Activated CD8-positive, alpha-beta memory T cell treated with anti-CD3 and anti-CD28 coated beads for 36 hours (primary cell): ENCODE results near the gene P2RY14. TPM values are rescaled to one million over a fixed set of nuclear protein-coding genes. Genes with fewer than 3 reads are reported as not detected.
"Not testable (repeated sequence)": the region's sequence is repeated elsewhere in the genome, so short reads cannot be mapped to it uniquely, and the experiment has no call there.

Experiments used
- CTCF ChIA-PET: fragments of 350-600 bp; sonication (Branson Sonifier 250); formaldehyde crosslinking; loops from one replicate; lab custom pipeline; 2021; ENCODE audit warnings: antibody characterized with exemption; lab: Charles Lee
- POLR2A ChIA-PET: fragments of 350-600 bp; sonication (Branson Sonifier 250); formaldehyde crosslinking; loops from one replicate; lab custom pipeline; 2021; ENCODE audit warnings: antibody characterized with exemption; lab: Charles Lee
- total RNA-seq, 2 experiments: library from RNA; stranded (reverse); gene quantifications; one replicate each; pipeline ENCODE4 v1.2.3, GENCODE V29; 2021

The P2RY14 gene
- total RNA-seq, 2 experiments from 2014 or later = 0.65 to 1.0 TPM

DNA sequence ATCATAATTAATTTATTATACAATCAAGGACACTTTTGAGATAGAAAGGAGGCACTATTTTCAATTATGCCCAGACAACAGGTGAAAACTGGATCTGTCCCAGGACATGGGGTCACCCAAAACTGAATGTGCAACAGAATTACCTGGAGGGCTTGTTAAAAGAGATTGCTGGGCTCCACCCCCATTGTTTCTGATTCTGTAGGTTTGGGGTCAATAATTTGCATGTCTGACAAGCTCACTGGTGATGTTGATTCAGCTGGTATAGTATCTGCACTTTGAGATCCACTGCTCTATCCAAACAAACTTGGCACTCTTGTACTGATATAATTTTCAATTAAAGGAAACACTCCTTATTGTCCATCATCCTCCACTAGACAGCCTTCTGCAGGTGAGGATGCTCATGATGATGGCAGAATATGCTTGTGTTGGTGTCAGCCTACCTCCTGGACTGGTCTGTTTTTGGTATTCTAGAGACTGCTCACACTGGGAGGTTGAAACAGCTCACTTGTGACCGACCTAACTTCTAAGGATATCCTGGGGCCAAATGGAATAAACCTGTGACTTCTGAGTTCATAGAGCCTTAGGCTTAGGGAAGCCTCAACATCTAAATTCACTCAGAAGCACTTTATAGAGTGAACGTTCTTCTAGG lies 2.2 kb downstream of the P2RY14 start:
- CTCF ChIA-PET = interaction anchor here (1.2 to 2.1 kb wide), 3 partner anchors 9 to 108 kb away, joined by 3 to 5 read pairs (median 4); no protein-coding TSS in a partner anchor
- POLR2A ChIA-PET = no interaction called here

DNA sequence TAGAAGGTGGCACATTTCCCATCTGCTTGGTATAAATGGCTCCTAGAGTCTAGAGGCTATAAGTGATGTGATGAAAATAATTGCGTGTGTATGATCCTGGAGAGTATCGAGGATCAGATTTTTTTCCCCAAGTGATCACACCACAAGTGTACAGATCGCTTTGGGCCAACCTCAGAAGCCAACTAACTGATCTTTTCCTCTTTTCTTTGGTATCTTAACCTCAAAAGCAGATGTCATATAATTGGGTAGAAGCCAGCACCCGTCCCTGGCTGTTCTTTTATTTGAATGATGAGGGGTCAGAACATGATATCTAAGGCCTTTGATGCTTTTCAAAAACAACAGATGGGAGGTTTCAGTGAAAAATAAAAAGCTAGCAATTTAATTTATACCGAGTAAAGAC lies 3.3 kb downstream of the P2RY14 start:
- POLR2A ChIA-PET = no interaction called here

DNA sequence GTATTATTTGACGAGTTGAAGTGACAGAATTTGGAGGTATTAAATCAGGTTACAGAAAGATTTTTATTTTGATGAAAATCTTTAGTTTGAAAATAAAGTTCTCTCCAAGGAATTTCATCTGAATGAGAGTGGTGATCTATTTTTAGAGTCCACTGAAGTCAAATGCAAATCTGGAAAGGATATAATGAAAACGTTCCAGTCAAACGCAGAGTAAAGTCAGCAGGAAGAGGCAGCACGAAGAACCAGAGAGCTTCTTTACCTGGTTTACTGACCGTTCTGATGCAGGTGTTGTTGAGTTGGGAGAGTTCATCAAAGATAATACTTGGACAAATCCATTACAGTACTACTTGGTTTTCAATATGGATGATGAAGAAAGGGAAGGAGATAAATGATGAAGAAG lies 8.7 kb downstream of the P2RY14 start:
- POLR2A ChIA-PET = no interaction called here
- CTCF ChIA-PET = no interaction called here

More for the DNA sequence above, 3.3 kb downstream of the P2RY14 start:
- CTCF ChIA-PET = interaction anchor here (2.1 kb wide), 1 partner anchor 107 kb away, joined by 5 read pairs; no protein-coding TSS in a partner anchor

DNA sequence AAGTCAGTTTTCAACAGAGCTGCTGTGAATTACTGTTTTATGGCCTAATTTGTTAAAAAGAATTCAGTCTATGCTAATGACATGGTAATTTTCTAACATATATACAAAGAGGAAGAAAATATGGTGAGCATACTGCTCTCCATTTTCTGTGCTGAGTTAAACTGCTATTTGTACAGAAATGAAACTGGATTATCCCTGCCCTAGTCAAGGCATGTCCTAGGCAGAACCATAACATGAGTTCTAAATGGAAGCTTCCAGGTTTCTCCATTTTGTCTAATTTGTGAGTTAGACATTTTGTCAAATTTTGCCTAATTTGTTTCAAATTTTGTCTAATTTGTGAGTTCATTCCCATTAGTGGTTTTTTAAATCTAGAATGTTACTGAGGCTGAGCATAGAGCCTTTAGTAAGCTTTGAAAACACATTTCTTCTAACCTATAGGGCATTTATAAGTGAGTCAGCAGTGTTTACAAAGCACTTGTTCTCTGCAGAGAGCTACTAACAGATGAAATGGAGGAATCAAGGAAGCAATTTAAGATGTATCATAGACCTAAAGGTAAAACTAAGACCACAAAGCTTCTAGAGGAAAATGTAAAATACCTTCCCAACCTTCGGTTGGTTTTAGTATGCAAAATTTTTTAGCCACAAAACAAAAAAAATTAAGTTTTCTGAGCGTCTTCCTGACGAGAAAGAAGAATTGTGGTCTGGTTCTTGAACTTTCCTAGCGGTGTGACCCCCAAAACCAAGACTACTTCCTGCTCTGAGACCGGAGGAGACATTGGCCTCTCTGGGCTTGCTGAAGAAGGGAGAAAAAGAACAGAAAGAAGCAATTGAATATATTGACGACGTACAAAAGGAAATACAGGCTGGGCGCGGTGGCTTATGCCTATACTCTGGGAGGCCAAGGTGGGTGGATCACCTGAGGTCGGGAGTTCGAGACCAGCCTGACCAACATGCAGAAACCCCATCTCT lies 9.8 kb downstream of the P2RY14 start:
- POLR2A ChIA-PET = interaction anchor here (0.6 kb wide), 1 partner anchor 1199 kb away, joined by 20 read pairs; no protein-coding TSS in a partner anchor

GRCh38 chr3:151267066-151267465 lies 11.3 kb downstream of the P2RY14 start:
- CTCF ChIA-PET = interaction anchor here (0.8 to 1.4 kb wide), 3 partner anchors 10 to 99 kb away, joined by 3 to 4 read pairs (median 3); partner anchors contain the start of gene P2RY14

More for the DNA sequence above, 9.8 kb downstream of the P2RY14 start:
- CTCF ChIA-PET = interaction anchor here (1.0 to 1.7 kb wide), 4 partner anchors 8 to 182 kb away, joined by 3 to 6 read pairs (median 4); no protein-coding TSS in a partner anchor

DNA sequence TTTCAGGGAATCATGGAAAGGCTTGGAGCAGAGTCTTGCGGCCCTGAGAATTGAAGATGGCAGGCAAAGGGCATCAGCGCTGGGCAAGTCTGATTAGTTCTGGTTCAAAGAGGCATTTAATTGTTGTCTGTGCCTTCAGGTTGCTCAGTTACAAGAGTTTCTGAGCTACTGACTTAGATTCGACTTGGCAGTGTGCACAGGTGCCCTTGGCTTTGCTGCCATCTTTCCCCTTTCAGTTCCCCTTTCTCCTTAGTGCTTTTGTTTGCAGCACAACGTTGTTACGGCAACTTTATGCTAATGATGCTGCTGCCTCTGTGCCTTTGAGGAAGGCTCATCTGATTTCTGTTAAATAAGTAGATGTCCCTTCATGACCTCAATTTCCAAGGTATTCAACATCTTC lies 12.5 kb downstream of the P2RY14 start:
- ChIA-PET CTCF (no interaction called here), POLR2A (no interaction called here)

More at GRCh38 chr3:151267066-151267465, 11.3 kb downstream of the P2RY14 start:
- POLR2A ChIA-PET = no interaction called here

GRCh38 chr3:151265166-151265565 lies 13.2 kb downstream of the P2RY14 start:
- ChIA-PET CTCF (interaction anchor here (1.0 kb wide), 1 partner anchor 38 kb away, joined by 3 read pairs; no protein-coding TSS in a partner anchor), POLR2A (no interaction called here)

DNA sequence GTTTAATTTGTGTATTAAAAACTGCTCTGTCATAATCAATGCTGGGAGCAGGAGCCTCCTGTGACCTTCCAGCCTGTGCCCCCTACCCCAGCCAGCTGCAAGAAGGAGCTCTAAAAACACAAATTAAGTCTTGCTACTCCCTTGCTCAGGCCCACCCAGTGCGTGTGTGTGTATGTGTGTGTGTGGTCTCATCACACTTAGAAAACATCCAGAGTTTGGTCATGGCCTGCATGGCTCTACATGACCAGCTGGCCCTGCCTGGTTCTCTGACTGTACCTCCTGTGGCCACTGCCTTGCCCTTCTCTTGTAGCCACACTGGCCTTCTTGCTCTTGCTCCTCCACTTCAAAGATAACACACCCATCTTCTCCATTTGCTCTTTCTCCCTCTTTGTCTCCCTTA lies 13.7 kb downstream of the P2RY14 start:
- POLR2A ChIA-PET = no interaction called here

GRCh38 chr3:151262871-151263525 lies 15.3 kb downstream of the P2RY14 start:
- ChIA-PET POLR2A (no interaction called here), CTCF (no interaction called here)

More for the DNA sequence above, 13.7 kb downstream of the P2RY14 start:
- CTCF ChIA-PET = interaction anchor here (1.0 kb wide), 1 partner anchor 37 kb away, joined by 3 read pairs; no protein-coding TSS in a partner anchor

- ChIA-PET POLR2A (no interaction called here), CTCF (no interaction called here)
Measured at GRCh38 chr3:151259664-151260063, 18.7 kb downstream of the P2RY14 start.

- ChIA-PET POLR2A (no interaction called here), CTCF (no interaction called here)
Measured at GRCh38 chr3:151256749-151257148, 21.6 kb downstream of the P2RY14 start.

DNA sequence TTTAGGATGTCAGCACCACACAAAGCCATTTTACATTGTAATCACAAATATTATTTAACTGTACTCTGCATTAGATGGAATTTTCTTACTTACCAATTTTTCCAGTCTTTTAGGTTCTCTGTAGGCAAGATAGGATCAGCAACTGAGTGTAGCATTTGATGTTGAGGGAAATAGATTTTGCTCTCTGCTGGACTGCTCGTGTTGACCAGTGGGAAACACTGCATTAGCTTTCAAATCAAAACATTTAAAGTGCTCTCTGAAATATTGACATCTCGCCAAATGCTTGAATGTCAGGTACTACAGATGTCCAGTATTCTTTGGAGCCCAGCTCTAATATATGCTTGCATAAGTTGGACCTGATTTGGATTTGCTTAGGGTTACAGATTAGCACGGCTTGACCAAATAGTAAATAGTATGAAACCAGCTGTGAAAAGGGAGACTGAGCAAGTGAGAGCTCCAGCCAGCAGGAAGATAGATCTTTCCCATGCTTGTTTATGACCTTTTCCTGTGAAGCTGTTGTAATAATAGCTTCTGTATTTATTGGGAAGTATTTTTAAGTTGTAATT lies 29.5 kb downstream of the P2RY14 start:
- CTCF ChIA-PET = interaction anchor here (0.5 to 0.8 kb wide), 2 partner anchors 22 to 80 kb away, joined by 3 to 4 read pairs; no protein-coding TSS in a partner anchor
- POLR2A ChIA-PET = no interaction called here

DNA sequence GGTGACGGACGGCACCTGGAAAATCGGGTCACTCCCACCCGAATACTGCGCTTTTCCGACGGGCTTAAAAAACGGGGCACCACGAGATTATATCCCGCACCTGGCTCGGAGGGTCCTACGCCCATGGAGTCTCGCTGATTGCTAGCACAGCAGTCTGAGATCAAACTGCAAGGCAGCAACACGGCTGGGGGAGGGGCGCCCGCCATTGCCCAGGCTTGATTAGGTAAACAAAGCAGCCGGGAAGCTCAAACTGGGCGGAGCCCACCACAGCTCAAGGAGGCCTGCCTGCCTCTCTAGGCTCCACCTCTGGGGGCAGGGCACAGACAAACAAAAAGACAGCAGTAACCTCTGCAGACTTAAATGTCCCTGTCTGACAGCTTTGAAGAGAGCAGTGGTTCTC lies 36.3 kb downstream of the P2RY14 start:
- CTCF ChIA-PET = not testable (repeated sequence)

GRCh38 chr3:151236736-151237135 lies 41.6 kb downstream of the P2RY14 start:
- ChIA-PET CTCF (no interaction called here), POLR2A (no interaction called here)

More for the DNA sequence above, 36.3 kb downstream of the P2RY14 start:
- POLR2A ChIA-PET = not testable (repeated sequence)

DNA sequence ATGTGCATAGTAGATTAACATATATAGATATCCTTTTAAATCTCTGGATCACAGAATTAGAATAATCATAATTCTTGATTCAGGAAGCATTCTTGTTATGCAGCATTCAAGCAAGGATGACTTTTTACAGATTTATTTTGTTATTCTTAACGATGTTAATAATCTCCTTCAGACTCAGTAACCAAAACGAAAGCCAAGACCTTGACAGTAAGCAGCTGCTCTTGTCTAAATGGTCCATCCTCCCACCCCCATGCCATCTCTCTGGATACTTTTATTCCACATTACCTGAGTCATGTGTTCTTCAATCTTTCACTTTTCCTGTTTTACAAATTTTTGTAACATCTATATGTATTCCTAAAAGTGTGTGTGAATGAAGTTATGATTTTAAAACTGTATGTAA lies 42.0 kb downstream of the P2RY14 start:
- CTCF ChIA-PET = interaction anchor here (1.5 kb wide), 1 partner anchor 45 kb away, joined by 4 read pairs; no protein-coding TSS in a partner anchor
- POLR2A ChIA-PET = no interaction called here

- POLR2A ChIA-PET = no interaction called here
- CTCF ChIA-PET = interaction anchor here (1.3 to 1.5 kb wide), 2 partner anchors 47 to 48 kb away, joined by 3 to 4 read pairs; no protein-coding TSS in a partner anchor
Measured at GRCh38 chr3:151234825-151235224, 43.5 kb downstream of the P2RY14 start.

DNA sequence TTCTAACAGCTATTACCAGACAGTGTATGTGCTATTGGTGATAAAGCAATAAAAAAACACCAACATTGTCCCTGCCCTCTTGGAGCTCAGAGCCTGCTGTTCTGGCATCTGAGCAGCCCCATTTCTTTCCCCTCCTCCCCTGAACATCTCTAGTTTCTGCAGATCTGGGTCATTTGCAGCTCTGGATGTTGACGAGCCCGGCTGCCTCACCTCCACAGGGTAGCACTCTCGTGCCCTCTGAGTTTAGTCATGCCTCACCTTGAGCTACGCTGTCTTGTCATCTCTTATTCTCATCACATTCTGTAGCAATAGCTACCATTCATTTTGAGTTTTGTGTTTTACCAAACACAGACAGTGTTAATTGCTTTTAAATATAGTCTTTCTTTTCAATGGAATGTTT lies 45.4 kb downstream of the P2RY14 start:
- ChIA-PET POLR2A (no interaction called here), CTCF (no interaction called here)

DNA sequence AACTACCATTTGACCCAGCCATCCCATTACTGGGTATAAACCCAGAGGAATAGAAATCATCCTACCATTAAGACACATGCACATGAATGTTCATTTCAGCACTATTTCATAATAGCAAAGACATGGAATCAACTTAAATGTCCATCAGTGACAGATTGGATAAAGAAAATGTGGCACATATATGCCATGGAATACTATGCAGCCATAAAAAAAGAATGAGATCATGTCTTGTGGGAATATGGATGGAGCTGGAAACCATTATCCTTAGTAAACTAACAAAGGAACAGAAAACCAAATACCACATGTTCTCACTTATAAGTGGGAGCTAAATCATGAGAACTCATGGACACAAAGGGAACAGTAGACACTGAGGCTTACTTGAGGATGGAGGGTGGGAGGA lies 45.9 kb downstream of the P2RY14 start:
- CTCF ChIA-PET, POLR2A ChIA-PET: not testable (repeated sequence)
